HG03432 (cell line): Measurements from ENCODE around the gene NCF2.

Experiments used
- ATAC-seq: cut with Tn5 transposase; IDR thresholded peaks from one replicate; pipeline ENCODE4 v1.9.1; 2021; ENCODE audit warnings: mild to moderate bottlenecking, moderate library complexity; ENCODE audit not compliant: unreplicated experiment

NCF2 gene

DNA sequence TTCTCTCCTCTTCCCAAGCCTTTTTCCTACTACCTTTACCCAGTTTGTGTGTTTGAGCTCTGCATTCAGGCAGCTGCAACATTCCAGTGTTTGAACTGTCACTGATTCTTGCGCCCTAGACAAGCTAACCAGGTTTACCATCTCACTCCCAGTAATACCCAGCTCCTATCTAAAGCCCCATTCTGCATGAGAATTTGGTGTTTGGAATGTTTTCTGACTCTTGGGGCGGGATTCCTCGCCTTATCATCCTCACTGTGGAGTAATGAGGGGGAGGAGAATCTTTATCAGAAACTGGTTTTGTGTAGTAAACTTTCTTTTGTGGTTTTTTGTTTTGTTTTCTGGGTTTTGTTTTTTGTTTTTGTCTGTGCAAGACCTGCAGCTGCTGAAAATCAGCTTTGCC, 36.5 kb downstream of the NCF2 start:
- no peak for ATAC-seq

GRCh38 chr1:183553331-183553730, 36.9 kb downstream of the NCF2 start:
- no peak for ATAC-seq

DNA sequence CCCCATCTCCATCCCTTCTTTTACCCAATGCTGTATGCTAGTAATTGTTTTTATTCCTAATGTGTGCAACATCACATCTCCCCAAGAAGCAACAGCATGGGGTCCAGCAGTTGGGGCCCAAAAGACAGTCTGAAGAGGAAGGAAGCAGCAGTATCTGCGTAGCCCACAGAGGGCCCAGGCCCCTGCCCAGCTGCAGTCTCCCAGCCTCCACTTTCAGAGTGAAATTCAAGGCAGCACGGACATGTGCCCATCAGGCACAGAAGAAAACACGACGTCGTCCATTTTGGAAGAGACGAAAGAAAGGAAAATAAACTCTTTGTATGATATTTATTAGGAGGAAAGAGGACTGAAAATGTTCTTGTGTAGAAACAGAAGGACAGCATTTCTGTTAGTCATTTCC, 37.4 kb downstream of the NCF2 start:
- ATAC-seq: no peak

GRCh38 chr1:183552441-183552840, 37.8 kb downstream of the NCF2 start:
- no peak for ATAC-seq

- no peak for ATAC-seq
Observed at GRCh38 chr1:183551924-183552323, 38.3 kb downstream of the NCF2 start.

- no peak for ATAC-seq
Observed at GRCh38 chr1:183550915-183551314, 39.3 kb downstream of the NCF2 start.

- ATAC-seq: no peak
Observed at GRCh38 chr1:183548116-183548515, 42.1 kb downstream of the NCF2 start.

GRCh38 chr1:183546427-183546826, 43.8 kb downstream of the NCF2 start:
- no peak for ATAC-seq

GRCh38 chr1:183544598-183545297, 45.5 kb downstream of the NCF2 start:
- no peak for ATAC-seq

DNA sequence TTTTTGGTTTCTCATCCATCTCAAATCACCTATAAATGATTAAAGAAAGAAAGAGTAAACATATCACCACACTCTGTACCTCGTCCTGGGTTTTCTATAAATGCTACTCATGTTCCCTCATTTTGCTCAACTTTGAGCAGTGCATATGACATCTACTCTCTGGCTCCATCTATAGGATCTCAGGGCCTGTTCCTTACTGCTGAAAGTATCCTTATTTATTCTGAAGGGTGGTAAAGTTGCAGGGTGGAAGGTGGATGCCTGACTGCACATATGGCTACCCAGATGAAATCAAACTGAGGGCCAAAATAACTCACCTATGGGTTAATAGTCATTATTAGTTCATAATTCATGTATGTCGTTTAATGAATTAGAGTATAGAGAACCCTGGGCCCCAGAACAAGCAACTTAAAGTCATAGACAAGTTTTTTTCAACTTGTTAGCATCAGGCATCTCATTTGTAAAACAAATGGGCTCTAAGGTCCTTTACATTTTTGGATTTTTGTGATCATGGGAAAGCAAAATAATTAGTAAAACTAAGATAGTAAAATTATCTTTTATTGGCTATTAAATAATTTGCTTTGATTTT, 46.5 kb downstream of the NCF2 start:
- peak; percentile 63 for ATAC-seq

GRCh38 chr1:183537405-183537804, 52.9 kb downstream of the NCF2 start:
- ATAC-seq: no peak

GRCh38 chr1:183533617-183534174, 56.6 kb downstream of the NCF2 start:
- ATAC-seq: no peak

- ATAC-seq: no peak
Observed at GRCh38 chr1:183528577-183528976, 61.7 kb downstream of the NCF2 start.

GRCh38 chr1:183522104-183522503, 68.2 kb downstream of the NCF2 start:
- ATAC-seq: no peak

DNA sequence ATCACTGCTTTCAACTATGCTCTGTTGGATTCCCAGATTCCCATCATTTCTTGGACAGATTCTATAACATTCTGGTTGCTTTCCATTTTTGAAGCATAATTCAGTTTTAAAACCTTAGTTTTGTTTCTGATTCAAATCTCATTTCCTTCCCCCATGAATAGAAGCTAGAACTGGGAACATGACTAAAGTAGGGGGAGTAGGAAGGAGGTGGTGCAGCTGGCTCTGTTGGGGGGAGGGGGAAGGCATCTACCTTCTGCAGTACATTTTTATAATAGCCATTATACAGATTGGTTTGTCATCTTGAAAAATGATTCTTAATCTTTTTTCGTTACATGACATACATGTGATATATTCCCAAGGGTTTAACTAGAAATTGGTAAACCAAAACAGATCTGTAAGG, 69.9 kb downstream of the NCF2 start:
- no peak for ATAC-seq

GRCh38 chr1:183517401-183517800, 72.9 kb downstream of the NCF2 start:
- ATAC-seq: no peak

- no peak for ATAC-seq
Observed at GRCh38 chr1:183516725-183517124, 73.5 kb downstream of the NCF2 start.

DNA sequence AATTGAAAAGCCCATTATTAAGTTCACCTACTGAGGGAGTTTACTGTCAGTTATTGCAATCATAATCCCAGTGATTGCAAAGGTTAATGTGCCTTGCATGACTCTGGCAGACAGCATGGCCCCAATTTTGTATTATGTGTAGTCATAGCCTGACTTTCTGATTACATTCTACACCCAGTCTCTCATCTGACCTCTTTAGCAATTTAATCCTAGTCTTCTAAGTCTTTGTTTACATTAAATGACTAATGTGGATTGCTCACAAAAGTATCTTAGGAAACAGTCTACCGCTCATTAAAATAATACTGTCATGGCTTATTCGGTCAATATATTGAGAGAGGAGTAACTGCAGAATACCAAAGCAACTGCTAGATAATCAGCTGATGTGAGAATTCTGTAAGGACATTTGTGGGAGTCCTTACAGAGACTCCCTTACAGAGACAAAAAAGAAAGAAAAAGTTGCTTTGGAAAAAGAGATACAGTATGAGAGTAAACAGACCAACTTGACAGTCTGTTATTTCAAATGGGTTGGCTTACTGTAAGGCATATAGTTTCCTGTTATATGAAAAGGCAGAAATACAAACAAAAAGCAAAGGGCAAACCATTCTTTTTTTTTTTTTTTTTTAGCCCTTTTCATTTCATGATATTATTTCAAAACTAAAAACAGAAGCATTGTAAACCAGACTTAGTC, 75.1 kb downstream of the NCF2 start:
- ATAC-seq: no peak

GRCh38 chr1:183514235-183514634, 76.0 kb downstream of the NCF2 start:
- no peak for ATAC-seq

- ATAC-seq: no peak
Observed at GRCh38 chr1:183512450-183512849, 77.8 kb downstream of the NCF2 start.

DNA sequence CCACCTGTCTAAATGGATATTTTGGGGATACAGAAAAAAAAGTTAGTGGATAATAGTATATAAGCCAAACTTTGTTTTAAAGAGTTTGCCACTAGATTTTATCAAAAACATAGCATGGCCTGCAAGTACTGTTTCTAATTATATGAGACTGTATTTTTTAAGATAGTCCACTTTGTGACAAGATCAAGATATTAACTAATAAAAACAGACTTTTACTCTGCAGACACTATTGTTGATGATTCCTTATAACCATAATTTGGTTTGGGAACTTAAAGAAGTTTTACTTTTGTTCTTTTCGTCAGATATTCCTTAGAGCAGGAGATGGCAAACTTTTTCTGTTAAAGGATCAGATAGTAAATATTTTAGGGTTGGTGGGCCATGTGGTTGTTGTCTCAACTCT, 81.6 kb downstream of the NCF2 start:
- ATAC-seq: no peak

- no peak for ATAC-seq
Observed at GRCh38 chr1:183506561-183506960, 83.7 kb downstream of the NCF2 start.
